Caco-2 (cell line): ENCODE results near the gene TEX22. TPM values are rescaled to one million over a fixed set of nuclear protein-coding genes. Genes with fewer than 3 reads are reported as not detected.

Experiments
- BruUV-seq: library from RNA; stranded (reverse); fragments of 400-500 nt; replicated peaks from 2 replicates; lab custom pipeline; 2021; lab: Mats Ljungman, UMichigan
- CTCF ChIA-PET: fragments of 300-600 bp; sonication (Branson Sonifier 250); formaldehyde crosslinking; loops from one replicate; lab custom pipeline; 2022; ENCODE audit warnings: antibody characterized with exemption; lab: Charles Lee
- POLR2A ChIA-PET: fragments of 300-600 bp; sonication (Branson Sonifier 250); formaldehyde crosslinking; loops from one replicate; lab custom pipeline; 2022; ENCODE audit warnings: antibody characterized with exemption; lab: Charles Lee
- DNase-seq, 2 experiments: peaks; one replicate each; pipeline versions ENCODE4 v3.0.0 to v3.0.0-alpha.2; 2020 to 2022
- H3K27me3 ChIP-seq: replicated peaks from 2 replicates; pipeline ENCODE4 v1.6.0; 2011; ENCODE audit warnings: low read length; ENCODE audit not compliant: control insufficient read depth, insufficient read depth
- H3K36me3 ChIP-seq: 2 replicates; pipeline ENCODE4 v1.5.1; 2011; ENCODE audit warnings: low read length; ENCODE audit not compliant: control insufficient read depth, insufficient read depth
- H3K4me1 ChIP-seq: fragments of 250-450 bp; sonication (Bioruptor Pico); 2 replicates; pipeline ENCODE4 v1.5.1; 2020; ENCODE audit warnings: mild to moderate bottlenecking
- H3K4me3 ChIP-seq: 2 replicates; pipeline ENCODE4 v1.5.1; 2011; ENCODE audit warnings: low read depth, mild to moderate bottlenecking, control low read depth, low read length
- H3K9me3 ChIP-seq: fragments of 250-450 bp; sonication (Bioruptor Pico); 2 replicates; pipeline ENCODE4 v1.5.1; 2020; ENCODE audit warnings: mild to moderate bottlenecking, moderate library complexity
- H3K27ac Mint-ChIP-seq: one replicate; pipeline ENCODE4 v1.8.0; 2022; ENCODE audit warnings: mixed read lengths; ENCODE audit not compliant: unreplicated experiment
- H3K27me3 Mint-ChIP-seq: one replicate; pipeline ENCODE4 v1.8.0; 2022; ENCODE audit warnings: mixed read lengths; ENCODE audit not compliant: insufficient read depth, unreplicated experiment
- H3K36me3 Mint-ChIP-seq: one replicate; pipeline ENCODE4 v1.8.0; 2022; ENCODE audit warnings: mild to moderate bottlenecking, mixed read lengths; ENCODE audit not compliant: insufficient read depth, unreplicated experiment
- H3K4me1 Mint-ChIP-seq: one replicate; pipeline ENCODE4 v1.8.0; 2022; ENCODE audit warnings: low read depth, mixed read lengths; ENCODE audit not compliant: unreplicated experiment
- H3K4me3 Mint-ChIP-seq: one replicate; pipeline ENCODE4 v1.8.0; 2022; ENCODE audit warnings: mild to moderate bottlenecking, moderate library complexity, mixed read lengths; ENCODE audit not compliant: unreplicated experiment
- H3K9me3 Mint-ChIP-seq: one replicate; pipeline ENCODE4 v1.8.0; 2022; ENCODE audit warnings: mixed read lengths; ENCODE audit not compliant: unreplicated experiment
- CTCF ChIP-seq, 2 experiments: fragments of 200-600 bp in 1 of 2; IDR thresholded peaks; 1 replicate in 1 of 2; 2 replicates in 1 of 2; pipeline versions ENCODE4 v1.5.1 to v1.8.0; 2011 to 2022; ENCODE audit warnings: antibody characterized with exemption in 1 of 2, control low read depth in 1 of 2, inconsistent platforms in 1 of 2, low read depth in 1 of 2, low read length in 1 of 2, mild to moderate bottlenecking in 1 of 2, moderate library complexity in 1 of 2; ENCODE audit not compliant: insufficient read depth in 1 of 2, severe bottlenecking in 1 of 2, unreplicated experiment in 1 of 2
- intact Hi-C: fragments of 100-400 bp; cut with micrococcal nuclease; formaldehyde crosslinking; loops from one replicate; pipeline ENCODE4 v1.10.0; 2022; ENCODE audit not compliant: unreplicated experiment
- total RNA-seq: library from RNA; stranded (reverse); gene quantifications from 2 replicates; pipeline ENCODE4 v1.2.3, GENCODE V29; 2022

Gene TEX22
- total RNA-seq, 1 experiment from 2014 or later: 0.86 TPM

- intact Hi-C loops: no loop called here
- POLR2A ChIA-PET: no interaction called here
- Mint-ChIP-seq H3K9me3 (no peaks in the 10 kb centered on the region), H3K36me3 (peaks cover 19% of the 10 kb centered on the region), H3K27ac (no peak overlapping the region), H3K4me1 (no peaks in the 10 kb centered on the region), H3K4me3 (no peak overlapping the region), H3K27me3 (no peaks in the 10 kb centered on the region)
- BruUV-seq: no TSS peak
- Histone ChIP-seq H3K27me3 (no peaks in the 10 kb centered on the region), H3K4me1 (no peaks in the 10 kb centered on the region), H3K9me3 (no peaks in the 10 kb centered on the region), H3K36me3 (peaks cover 2% of the 10 kb centered on the region; the same call in 1 of the 2 replicates), H3K4me3 (no peak overlapping the region)
- CTCF ChIA-PET: no interaction called here
- TF ChIP-seq CTCF (IDR thresholded peaks at IDR 0.05; ENCODE audit: insufficient read depth in 1 of 2, low read depth in 1 of 2, low read length in 1 of 2, severe bottlenecking in 1 of 2, unreplicated experiment in 1 of 2): no peak
- no peak for DNase-seq
Observed at GRCh38 chr14:105368426-105368825, 29.9 kb upstream of the TEX22 start.

GRCh38 chr14:105368910-105369652, 29.3 kb upstream of the TEX22 start:
- intact Hi-C loops: no loop called here
- H3K27me3 ChIP-seq: no peaks in the 10 kb centered on the region
- H3K36me3 Mint-ChIP-seq: peaks cover 13% of the 10 kb centered on the region
- H3K9me3 ChIP-seq: no peaks in the 10 kb centered on the region
- H3K9me3 Mint-ChIP-seq: no peaks in the 10 kb centered on the region
- H3K4me1 Mint-ChIP-seq: no peaks in the 10 kb centered on the region
- no peaks in the 10 kb centered on the region for H3K27me3 Mint-ChIP-seq
- BruUV-seq: no TSS peak
- H3K4me3 ChIP-seq: no peak overlapping the region
- ChIA-PET POLR2A (no interaction called here), CTCF (no interaction called here)
- no peak overlapping the region for H3K4me3 Mint-ChIP-seq
- H3K4me1 ChIP-seq: no peaks in the 10 kb centered on the region
- TF ChIP-seq CTCF (IDR thresholded peaks at IDR 0.05; ENCODE audit: insufficient read depth in 1 of 2, low read depth in 1 of 2, low read length in 1 of 2, severe bottlenecking in 1 of 2, unreplicated experiment in 1 of 2): no peak
- no peak overlapping the region for H3K27ac Mint-ChIP-seq
- peaks cover 2% of the 10 kb centered on the region; the same call in 1 of the 2 replicates for H3K36me3 ChIP-seq
- DNase-seq: no peak

GRCh38 chr14:105369653-105370040, 28.7 kb upstream of the TEX22 start:
- intact Hi-C loops: loop anchor here (2.0 kb wide), 3 partner anchors 111 to 159 kb away; partner anchors contain the start of gene TEDC1

More at GRCh38 chr14:105369653-105370040, 28.7 kb upstream of the TEX22 start:
- DNase-seq: no peak
- BruUV-seq: no TSS peak
- no peak overlapping the region for H3K4me3 ChIP-seq
- POLR2A ChIA-PET: no interaction called here
- no peaks in the 10 kb centered on the region for H3K4me1 ChIP-seq
- no peaks in the 10 kb centered on the region for H3K9me3 Mint-ChIP-seq
- no peak for TF ChIP-seq CTCF (IDR thresholded peaks at IDR 0.05; ENCODE audit: insufficient read depth in 1 of 2, low read depth in 1 of 2, low read length in 1 of 2, severe bottlenecking in 1 of 2, unreplicated experiment in 1 of 2)
- no peak overlapping the region for H3K27ac Mint-ChIP-seq
- H3K27me3 ChIP-seq: no peaks in the 10 kb centered on the region
- H3K9me3 ChIP-seq: no peaks in the 10 kb centered on the region
- H3K36me3 Mint-ChIP-seq: peaks cover 15% of the 10 kb centered on the region
- H3K4me3 Mint-ChIP-seq: no peak overlapping the region
- H3K4me1 Mint-ChIP-seq: no peaks in the 10 kb centered on the region
- CTCF ChIA-PET: interaction anchor here (1.1 to 1.8 kb wide), 3 partner anchors 35 to 159 kb away, joined by 4 to 5 read pairs (median 5); no protein-coding TSS in a partner anchor
- H3K36me3 ChIP-seq: peaks cover 2% of the 10 kb centered on the region; the same call in 1 of the 2 replicates
- no peaks in the 10 kb centered on the region for H3K27me3 Mint-ChIP-seq
